ENCODE data around the gene CCDC159. TPM values are rescaled to one million over a fixed set of nuclear protein-coding genes. Genes with fewer than 3 reads are reported as not detected.
A peak's percentile ranks its signal among the peaks of the same experiment; 100 is the strongest.

The CCDC159 gene
- total and polyA plus RNA-seq, 2 experiments from 2014 or later = 3.4 to 6.2 TPM

DNA sequence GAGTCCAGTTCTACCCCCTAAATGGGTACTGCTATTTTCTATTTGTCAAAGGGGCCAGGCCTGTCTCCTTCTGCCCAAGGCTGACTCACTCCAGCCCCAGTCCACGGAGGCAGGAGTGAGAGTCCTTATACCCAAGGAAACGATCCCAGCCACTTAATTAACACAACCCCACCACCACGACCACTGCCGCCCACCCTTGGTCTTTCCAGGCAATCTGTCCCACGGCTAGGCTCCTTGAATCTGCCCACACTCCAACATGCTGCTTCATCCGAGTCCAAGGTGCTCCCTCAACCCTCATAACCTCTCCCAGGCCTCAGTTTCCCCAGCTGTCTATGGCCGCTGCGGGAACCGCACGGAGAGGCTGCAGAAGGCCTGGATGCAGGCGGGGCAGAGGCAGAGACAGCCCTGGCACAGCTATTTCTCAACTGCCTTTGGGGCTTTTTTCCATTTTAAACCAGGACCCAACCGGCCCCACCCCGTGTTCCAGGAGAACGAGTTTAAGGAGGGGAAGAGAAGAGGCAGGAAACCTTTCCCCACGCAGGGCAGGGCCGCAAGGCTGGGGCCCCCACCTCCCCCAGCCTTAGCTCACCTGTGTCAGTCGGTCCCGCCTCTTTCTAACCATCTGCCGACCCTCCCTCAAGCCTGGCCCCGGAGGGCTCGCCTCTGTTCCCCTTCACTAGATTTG, 7.6 kb upstream of the CCDC159 start:
- Mint-ChIP-seq H3K36me3 (ENCODE audit: low read depth) (peaks cover 33% of the 10 kb centered on the region), H3K27ac (no peak overlapping the region), H3K9me3 (no peaks in the 10 kb centered on the region), H3K27me3 (ENCODE audit: insufficient read depth, low read depth, poor library complexity) (peaks cover 18% of the 10 kb centered on the region), H3K4me1 (peaks cover 3% of the 10 kb centered on the region; the same call in 2 of the 3 replicates), H3K4me3 (peak overlapping the region; percentile 86)
- peak; percentile 10 for ATAC-seq
- peak overlapping the region; percentile 85 for H3K4me2 ChIP-seq
- no peaks in the 10 kb centered on the region; the same call in 1 of the 2 replicates for H4K20me1 ChIP-seq (replicated peaks; ENCODE audit: insufficient read depth)
- H3K4me1 ChIP-seq (ENCODE audit: insufficient read depth) = peaks cover 3% of the 10 kb centered on the region; the same call in 1 of the 2 replicates
- 0 out of 2 replicates have a peak, but pooled peaks cover 3% of the 10 kb centered on the region for H3F3A ChIP-seq (replicated peaks; ENCODE audit: low read depth)
- DNase-seq (ENCODE audit: low spot score) = no peak
- no peaks in the 10 kb centered on the region for H3K27me3 ChIP-seq (ENCODE audit: insufficient read depth)
- TF ChIP-seq, protein P1, sequence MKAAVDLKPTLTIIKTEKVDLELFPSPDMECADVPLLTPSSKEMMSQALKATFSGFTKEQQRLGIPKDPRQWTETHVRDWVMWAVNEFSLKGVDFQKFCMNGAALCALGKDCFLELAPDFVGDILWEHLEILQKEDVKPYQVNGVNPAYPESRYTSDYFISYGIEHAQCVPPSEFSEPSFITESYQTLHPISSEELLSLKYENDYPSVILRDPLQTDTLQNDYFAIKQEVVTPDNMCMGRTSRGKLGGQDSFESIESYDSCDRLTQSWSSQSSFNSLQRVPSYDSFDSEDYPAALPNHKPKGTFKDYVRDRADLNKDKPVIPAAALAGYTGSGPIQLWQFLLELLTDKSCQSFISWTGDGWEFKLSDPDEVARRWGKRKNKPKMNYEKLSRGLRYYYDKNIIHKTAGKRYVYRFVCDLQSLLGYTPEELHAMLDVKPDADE (IDR thresholded peaks at IDR 0.05) = no peak
- TF ChIP-seq, protein P2, sequence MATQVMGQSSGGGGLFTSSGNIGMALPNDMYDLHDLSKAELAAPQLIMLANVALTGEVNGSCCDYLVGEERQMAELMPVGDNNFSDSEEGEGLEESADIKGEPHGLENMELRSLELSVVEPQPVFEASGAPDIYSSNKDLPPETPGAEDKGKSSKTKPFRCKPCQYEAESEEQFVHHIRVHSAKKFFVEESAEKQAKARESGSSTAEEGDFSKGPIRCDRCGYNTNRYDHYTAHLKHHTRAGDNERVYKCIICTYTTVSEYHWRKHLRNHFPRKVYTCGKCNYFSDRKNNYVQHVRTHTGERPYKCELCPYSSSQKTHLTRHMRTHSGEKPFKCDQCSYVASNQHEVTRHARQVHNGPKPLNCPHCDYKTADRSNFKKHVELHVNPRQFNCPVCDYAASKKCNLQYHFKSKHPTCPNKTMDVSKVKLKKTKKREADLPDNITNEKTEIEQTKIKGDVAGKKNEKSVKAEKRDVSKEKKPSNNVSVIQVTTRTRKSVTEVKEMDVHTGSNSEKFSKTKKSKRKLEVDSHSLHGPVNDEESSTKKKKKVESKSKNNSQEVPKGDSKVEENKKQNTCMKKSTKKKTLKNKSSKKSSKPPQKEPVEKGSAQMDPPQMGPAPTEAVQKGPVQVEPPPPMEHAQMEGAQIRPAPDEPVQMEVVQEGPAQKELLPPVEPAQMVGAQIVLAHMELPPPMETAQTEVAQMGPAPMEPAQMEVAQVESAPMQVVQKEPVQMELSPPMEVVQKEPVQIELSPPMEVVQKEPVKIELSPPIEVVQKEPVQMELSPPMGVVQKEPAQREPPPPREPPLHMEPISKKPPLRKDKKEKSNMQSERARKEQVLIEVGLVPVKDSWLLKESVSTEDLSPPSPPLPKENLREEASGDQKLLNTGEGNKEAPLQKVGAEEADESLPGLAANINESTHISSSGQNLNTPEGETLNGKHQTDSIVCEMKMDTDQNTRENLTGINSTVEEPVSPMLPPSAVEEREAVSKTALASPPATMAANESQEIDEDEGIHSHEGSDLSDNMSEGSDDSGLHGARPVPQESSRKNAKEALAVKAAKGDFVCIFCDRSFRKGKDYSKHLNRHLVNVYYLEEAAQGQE (IDR thresholded peaks at IDR 0.05; ENCODE audit: unreplicated experiment) = no peak
- no peak for TF ChIP-seq EZH2 (IDR thresholded peaks at IDR 0.05; ENCODE audit: low read depth, unreplicated experiment)
- no peak for TF ChIP-seq NANOG (IDR thresholded peaks at IDR 0.05; ENCODE audit: borderline replicate concordance)
- no peak for TF ChIP-seq STAT1 (IDR thresholded peaks at IDR 0.05; ENCODE audit: unreplicated experiment)
- TF ChIP-seq CREB1 (CRISPR knock-in tag; IDR thresholded peaks at IDR 0.05; ENCODE audit: low read depth) = no peak
- no peak for TF ChIP-seq ZNF114 (CRISPR knock-in tag; IDR thresholded peaks at IDR 0.05)
- TF ChIP-seq, protein P3, sequence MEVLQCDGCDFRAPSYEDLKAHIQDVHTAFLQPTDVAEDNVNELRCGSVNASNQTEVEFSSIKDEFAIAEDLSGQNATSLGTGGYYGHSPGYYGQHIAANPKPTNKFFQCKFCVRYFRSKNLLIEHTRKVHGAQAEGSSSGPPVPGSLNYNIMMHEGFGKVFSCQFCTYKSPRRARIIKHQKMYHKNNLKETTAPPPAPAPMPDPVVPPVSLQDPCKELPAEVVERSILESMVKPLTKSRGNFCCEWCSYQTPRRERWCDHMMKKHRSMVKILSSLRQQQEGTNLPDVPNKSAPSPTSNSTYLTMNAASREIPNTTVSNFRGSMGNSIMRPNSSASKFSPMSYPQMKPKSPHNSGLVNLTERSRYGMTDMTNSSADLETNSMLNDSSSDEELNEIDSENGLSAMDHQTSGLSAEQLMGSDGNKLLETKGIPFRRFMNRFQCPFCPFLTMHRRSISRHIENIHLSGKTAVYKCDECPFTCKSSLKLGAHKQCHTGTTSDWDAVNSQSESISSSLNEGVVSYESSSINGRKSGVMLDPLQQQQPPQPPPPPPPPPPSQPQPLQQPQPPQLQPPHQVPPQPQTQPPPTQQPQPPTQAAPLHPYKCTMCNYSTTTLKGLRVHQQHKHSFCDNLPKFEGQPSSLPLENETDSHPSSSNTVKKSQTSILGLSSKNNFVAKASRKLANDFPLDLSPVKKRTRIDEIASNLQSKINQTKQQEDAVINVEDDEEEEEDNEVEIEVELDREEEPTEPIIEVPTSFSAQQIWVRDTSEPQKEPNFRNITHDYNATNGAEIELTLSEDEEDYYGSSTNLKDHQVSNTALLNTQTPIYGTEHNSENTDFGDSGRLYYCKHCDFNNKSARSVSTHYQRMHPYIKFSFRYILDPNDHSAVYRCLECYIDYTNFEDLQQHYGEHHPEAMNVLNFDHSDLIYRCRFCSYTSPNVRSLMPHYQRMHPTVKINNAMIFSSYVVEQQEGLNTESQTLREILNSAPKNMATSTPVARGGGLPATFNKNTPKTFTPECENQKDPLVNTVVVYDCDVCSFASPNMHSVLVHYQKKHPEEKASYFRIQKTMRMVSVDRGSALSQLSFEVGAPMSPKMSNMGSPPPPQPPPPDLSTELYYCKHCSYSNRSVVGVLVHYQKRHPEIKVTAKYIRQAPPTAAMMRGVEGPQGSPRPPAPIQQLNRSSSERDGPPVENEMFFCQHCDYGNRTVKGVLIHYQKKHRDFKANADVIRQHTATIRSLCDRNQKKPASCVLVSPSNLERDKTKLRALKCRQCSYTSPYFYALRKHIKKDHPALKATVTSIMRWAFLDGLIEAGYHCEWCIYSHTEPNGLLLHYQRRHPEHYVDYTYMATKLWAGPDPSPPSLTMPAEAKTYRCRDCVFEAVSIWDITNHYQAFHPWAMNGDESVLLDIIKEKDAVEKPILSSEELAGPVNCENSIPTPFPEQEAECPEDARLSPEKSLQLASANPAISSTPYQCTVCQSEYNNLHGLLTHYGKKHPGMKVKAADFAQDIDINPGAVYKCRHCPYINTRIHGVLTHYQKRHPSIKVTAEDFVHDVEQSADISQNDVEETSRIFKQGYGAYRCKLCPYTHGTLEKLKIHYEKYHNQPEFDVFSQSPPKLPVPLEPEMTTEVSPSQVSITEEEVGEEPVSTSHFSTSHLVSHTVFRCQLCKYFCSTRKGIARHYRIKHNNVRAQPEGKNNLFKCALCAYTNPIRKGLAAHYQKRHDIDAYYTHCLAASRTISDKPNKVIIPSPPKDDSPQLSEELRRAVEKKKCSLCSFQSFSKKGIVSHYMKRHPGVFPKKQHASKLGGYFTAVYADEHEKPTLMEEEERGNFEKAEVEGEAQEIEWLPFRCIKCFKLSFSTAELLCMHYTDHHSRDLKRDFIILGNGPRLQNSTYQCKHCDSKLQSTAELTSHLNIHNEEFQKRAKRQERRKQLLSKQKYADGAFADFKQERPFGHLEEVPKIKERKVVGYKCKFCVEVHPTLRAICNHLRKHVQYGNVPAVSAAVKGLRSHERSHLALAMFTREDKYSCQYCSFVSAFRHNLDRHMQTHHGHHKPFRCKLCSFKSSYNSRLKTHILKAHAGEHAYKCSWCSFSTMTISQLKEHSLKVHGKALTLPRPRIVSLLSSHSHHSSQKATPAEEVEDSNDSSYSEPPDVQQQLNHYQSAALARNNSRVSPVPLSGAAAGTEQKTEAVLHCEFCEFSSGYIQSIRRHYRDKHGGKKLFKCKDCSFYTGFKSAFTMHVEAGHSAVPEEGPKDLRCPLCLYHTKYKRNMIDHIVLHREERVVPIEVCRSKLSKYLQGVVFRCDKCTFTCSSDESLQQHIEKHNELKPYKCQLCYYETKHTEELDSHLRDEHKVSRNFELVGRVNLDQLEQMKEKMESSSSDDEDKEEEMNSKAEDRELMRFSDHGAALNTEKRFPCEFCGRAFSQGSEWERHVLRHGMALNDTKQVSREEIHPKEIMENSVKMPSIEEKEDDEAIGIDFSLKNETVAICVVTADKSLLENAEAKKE (CRISPR knock-in tag; IDR thresholded peaks at IDR 0.05) = no peak
- TF ChIP-seq, protein P4, sequence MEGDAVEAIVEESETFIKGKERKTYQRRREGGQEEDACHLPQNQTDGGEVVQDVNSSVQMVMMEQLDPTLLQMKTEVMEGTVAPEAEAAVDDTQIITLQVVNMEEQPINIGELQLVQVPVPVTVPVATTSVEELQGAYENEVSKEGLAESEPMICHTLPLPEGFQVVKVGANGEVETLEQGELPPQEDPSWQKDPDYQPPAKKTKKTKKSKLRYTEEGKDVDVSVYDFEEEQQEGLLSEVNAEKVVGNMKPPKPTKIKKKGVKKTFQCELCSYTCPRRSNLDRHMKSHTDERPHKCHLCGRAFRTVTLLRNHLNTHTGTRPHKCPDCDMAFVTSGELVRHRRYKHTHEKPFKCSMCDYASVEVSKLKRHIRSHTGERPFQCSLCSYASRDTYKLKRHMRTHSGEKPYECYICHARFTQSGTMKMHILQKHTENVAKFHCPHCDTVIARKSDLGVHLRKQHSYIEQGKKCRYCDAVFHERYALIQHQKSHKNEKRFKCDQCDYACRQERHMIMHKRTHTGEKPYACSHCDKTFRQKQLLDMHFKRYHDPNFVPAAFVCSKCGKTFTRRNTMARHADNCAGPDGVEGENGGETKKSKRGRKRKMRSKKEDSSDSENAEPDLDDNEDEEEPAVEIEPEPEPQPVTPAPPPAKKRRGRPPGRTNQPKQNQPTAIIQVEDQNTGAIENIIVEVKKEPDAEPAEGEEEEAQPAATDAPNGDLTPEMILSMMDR (conservative IDR thresholded peaks at IDR 0.05; ENCODE audit: low read depth in 2 of 2) = no peak
- no peak for TF ChIP-seq JUNB (IDR thresholded peaks at IDR 0.05; ENCODE audit: unreplicated experiment)
- no peak for TF ChIP-seq ZNF331 (CRISPR knock-in tag; IDR thresholded peaks at IDR 0.05; ENCODE audit: low read depth)
- no peak for TF ChIP-seq EZH2phosphoT487 (IDR thresholded peaks at IDR 0.05; ENCODE audit: unreplicated experiment)
- TF ChIP-seq POLR2AphosphoS5 (IDR thresholded peaks at IDR 0.05; ENCODE audit: low read depth) = no peak
- no peak overlapping the region for H3K27ac ChIP-seq (ENCODE audit: low read depth)
- peak overlapping the region; percentile 87 for H3K4me3 ChIP-seq
- H3K36me3 ChIP-seq (ENCODE audit: insufficient read depth) = no peaks in the 10 kb centered on the region
- H2AFZ ChIP-seq = peak overlapping the region; percentile 92
- no peaks in the 10 kb centered on the region for H3K9me2 ChIP-seq (ENCODE audit: insufficient read depth)
- no peaks in the 10 kb centered on the region for H3K79me2 ChIP-seq (replicated peaks; ENCODE audit: insufficient read depth)
